Astrocyte (in vitro differentiated cells and primary cell): ENCODE measurements around the gene GRM2. TPM values are rescaled to one million over a fixed set of nuclear protein-coding genes. Genes with fewer than 3 reads are reported as not detected.

Experiments
- DNase-seq: peaks from one replicate; pipeline ENCODE4 v3.0.0-alpha.2; 2010; ENCODE audit warnings: low read depth
- FAIRE-seq: peaks from 2 replicates; lab custom pipeline; 2011; peaks lifted over from hg19 to GRCh38; lab: Jason Lieb, UNC
- H2AFZ ChIP-seq: 2 replicates; pipeline ENCODE4 v1.6.0; 2012; ENCODE audit warnings: low read depth, low read length, inconsistent platforms
- H3K27ac ChIP-seq: 2 replicates; pipeline ENCODE4 v1.5.1; 2011; ENCODE audit warnings: low read depth, low read length, inconsistent platforms
- H3K27me3 ChIP-seq: 2 replicates; pipeline ENCODE4 v1.6.0; 2011; ENCODE audit warnings: low read length, inconsistent platforms; ENCODE audit not compliant: insufficient read depth
- H3K36me3 ChIP-seq: 2 replicates; pipeline ENCODE4 v1.5.1; 2011; ENCODE audit warnings: low read length, inconsistent platforms; ENCODE audit not compliant: insufficient read depth
- H3K4me1 ChIP-seq: 2 replicates; pipeline ENCODE4 v1.5.1; 2011; ENCODE audit warnings: low read length, inconsistent platforms; ENCODE audit not compliant: insufficient read depth
- H3K4me2 ChIP-seq: 2 replicates; pipeline ENCODE4 v1.6.0; 2012; ENCODE audit warnings: low read length, inconsistent platforms
- H3K4me3 ChIP-seq: 2 replicates; pipeline ENCODE4 v1.5.1; 2011; ENCODE audit warnings: low read depth, mild to moderate bottlenecking, low read length, inconsistent platforms; ENCODE audit not compliant: insufficient read depth
- H3K79me2 ChIP-seq: 2 replicates; pipeline ENCODE4 v1.6.0; 2012; ENCODE audit warnings: mild to moderate bottlenecking, low read length, inconsistent platforms; ENCODE audit not compliant: insufficient read depth
- H3K9ac ChIP-seq: 2 replicates; pipeline ENCODE4 v1.6.0; 2012; ENCODE audit warnings: mild to moderate bottlenecking, low read length, inconsistent platforms
- H3K9me3 ChIP-seq: 2 replicates; pipeline ENCODE4 v1.5.1; 2012; ENCODE audit warnings: low read depth, mild to moderate bottlenecking, low read length, inconsistent platforms; ENCODE audit not compliant: insufficient read depth
- H4K20me1 ChIP-seq: 2 replicates; pipeline ENCODE4 v1.6.0; 2012; ENCODE audit warnings: low read length, inconsistent platforms; ENCODE audit not compliant: insufficient read depth
- H3K27ac Mint-ChIP-seq: one replicate; pipeline ENCODE4 v1.8.0; 2021; ENCODE audit warnings: mild to moderate bottlenecking, mixed read lengths; ENCODE audit not compliant: unreplicated experiment
- H3K27me3 Mint-ChIP-seq: one replicate; pipeline ENCODE4 v1.8.0; 2021; ENCODE audit warnings: low read depth, mixed read lengths; ENCODE audit not compliant: unreplicated experiment
- H3K36me3 Mint-ChIP-seq: one replicate; pipeline ENCODE4 v1.8.0; 2021; ENCODE audit warnings: low read depth, mixed read lengths; ENCODE audit not compliant: unreplicated experiment
- H3K4me1 Mint-ChIP-seq: one replicate; pipeline ENCODE4 v1.8.0; 2021; ENCODE audit warnings: low read depth, mixed read lengths; ENCODE audit not compliant: unreplicated experiment
- H3K4me3 Mint-ChIP-seq: one replicate; pipeline ENCODE4 v1.8.0; 2021; ENCODE audit warnings: mild to moderate bottlenecking, moderate library complexity, mixed read lengths; ENCODE audit not compliant: unreplicated experiment
- H3K9me3 Mint-ChIP-seq: one replicate; pipeline ENCODE4 v1.8.0; 2021; ENCODE audit warnings: mild to moderate bottlenecking, mixed read lengths; ENCODE audit not compliant: unreplicated experiment
- CTCF ChIP-seq: IDR thresholded peaks from 2 replicates; pipeline ENCODE4 v1.5.1; 2011; ENCODE audit warnings: low read depth, mild to moderate bottlenecking, inconsistent platforms, low read length, moderate library complexity; ENCODE audit not compliant: insufficient read depth
- EZH2 ChIP-seq: IDR thresholded peaks from 2 replicates; pipeline ENCODE4 v1.6.1; 2012; ENCODE audit warnings: mild to moderate bottlenecking, low read length, inconsistent platforms; ENCODE audit not compliant: insufficient read depth
- total RNA-seq: library from RNA; stranded (reverse); gene quantifications from 2 replicates; pipeline ENCODE4 v1.2.1, GENCODE V29; 2021

The GRM2 gene
- total RNA-seq, 1 donor from 2014 or later = 0.25 TPM

- no peaks in the 10 kb centered on the region for H3K27me3 ChIP-seq
- Mint-ChIP-seq H3K9me3 (no peaks in the 10 kb centered on the region), H3K27me3 (no peaks in the 10 kb centered on the region), H3K4me3 (no peak overlapping the region), H3K27ac (no peak overlapping the region), H3K36me3 (peaks cover 21% of the 10 kb centered on the region), H3K4me1 (peaks cover 19% of the 10 kb centered on the region)
- no peaks in the 10 kb centered on the region for H3K36me3 ChIP-seq
- DNase-seq (no peak), FAIRE-seq (no peak)
- H3K4me3 ChIP-seq = no peak overlapping the region
- peaks cover 17% of the 10 kb centered on the region for H4K20me1 ChIP-seq
- TF ChIP-seq CTCF = no peak
- H3K79me2 ChIP-seq = no peaks in the 10 kb centered on the region
- no peaks in the 10 kb centered on the region for H3K9me3 ChIP-seq
- H3K4me1 ChIP-seq = peaks cover 23% of the 10 kb centered on the region
- no peak overlapping the region for H2AFZ ChIP-seq
- H3K9ac ChIP-seq = no peak overlapping the region
- no peak overlapping the region for H3K27ac ChIP-seq
- H3K4me2 ChIP-seq = no peak overlapping the region
Observed at GRCh38 chr3:51688206-51688600, 18.7 kb upstream of the GRM2 start.

DNA sequence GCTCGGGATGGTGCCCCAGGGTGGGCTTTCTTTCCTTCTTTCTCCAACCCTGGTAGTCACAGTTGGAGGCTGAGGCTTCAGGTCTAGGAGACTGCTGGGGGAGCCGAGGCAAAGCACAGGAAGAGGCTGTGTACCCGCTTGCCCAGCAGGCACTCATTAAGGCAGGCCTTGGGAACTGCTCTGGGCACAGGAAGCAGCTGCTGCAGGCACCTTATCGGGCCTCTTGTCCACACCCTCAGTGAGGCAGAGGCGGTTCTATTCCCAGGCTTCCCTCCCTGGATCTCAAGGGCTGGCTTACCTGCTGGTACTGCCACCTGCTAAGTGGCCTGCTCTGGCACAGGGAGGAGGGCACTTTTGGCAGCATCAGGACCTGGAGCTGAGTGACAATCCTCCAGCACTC, 15.8 kb upstream of the GRM2 start:
- DNase-seq (no peak), FAIRE-seq (no peak)
- peaks cover 12% of the 10 kb centered on the region for H3K36me3 Mint-ChIP-seq
- Histone ChIP-seq H3K4me1 (peaks cover 20% of the 10 kb centered on the region), H3K36me3 (no peaks in the 10 kb centered on the region), H2AFZ (no peak overlapping the region), H3K27ac (no peak overlapping the region), H3K27me3 (no peaks in the 10 kb centered on the region), H3K4me2 (no peak overlapping the region), H3K9me3 (no peaks in the 10 kb centered on the region), H3K4me3 (no peak overlapping the region), H4K20me1 (peaks cover 16% of the 10 kb centered on the region), H3K79me2 (no peaks in the 10 kb centered on the region), H3K9ac (no peak overlapping the region)
- no peak overlapping the region for H3K4me3 Mint-ChIP-seq
- H3K4me1 Mint-ChIP-seq = peaks cover 15% of the 10 kb centered on the region
- H3K27ac Mint-ChIP-seq = no peak overlapping the region
- H3K9me3 Mint-ChIP-seq = no peaks in the 10 kb centered on the region
- no peaks in the 10 kb centered on the region for H3K27me3 Mint-ChIP-seq
- no peak for TF ChIP-seq CTCF
- TF ChIP-seq EZH2 = no peak

GRCh38 chr3:51691949-51692348, 14.9 kb upstream of the GRM2 start:
- no peak overlapping the region for H3K4me3 ChIP-seq
- H2AFZ ChIP-seq = no peak overlapping the region
- peaks cover 11% of the 10 kb centered on the region for H3K4me1 ChIP-seq
- H3K27me3 Mint-ChIP-seq = no peaks in the 10 kb centered on the region
- H3K27me3 ChIP-seq = no peaks in the 10 kb centered on the region
- peaks cover 15% of the 10 kb centered on the region for H3K36me3 Mint-ChIP-seq
- H3K36me3 ChIP-seq = no peaks in the 10 kb centered on the region
- H3K9me3 ChIP-seq = no peaks in the 10 kb centered on the region
- no peaks in the 10 kb centered on the region for H3K9me3 Mint-ChIP-seq
- no peak for TF ChIP-seq CTCF
- no peak for TF ChIP-seq EZH2
- peaks cover 6% of the 10 kb centered on the region for H3K4me1 Mint-ChIP-seq
- H3K9ac ChIP-seq = no peak overlapping the region
- DNase-seq = no peak
- no peaks in the 10 kb centered on the region for H3K79me2 ChIP-seq
- H3K27ac ChIP-seq = no peak overlapping the region
- no peak for FAIRE-seq
- no peak overlapping the region for H3K4me2 ChIP-seq
- H4K20me1 ChIP-seq = peaks cover 22% of the 10 kb centered on the region
- H3K27ac Mint-ChIP-seq = no peak overlapping the region
- no peak overlapping the region for H3K4me3 Mint-ChIP-seq
